Caco-2 (cell line): ENCODE data around the gene ANKRD13D. TPM values are rescaled to one million over a fixed set of nuclear protein-coding genes. Genes with fewer than 3 reads are reported as not detected.
A peak's percentile ranks its signal among the peaks of the same experiment; 100 is the strongest.

Experiments
- BruUV-seq: library from RNA; stranded (reverse); fragments of 400-500 nt; replicated peaks from 2 replicates; lab custom pipeline; 2021; lab: Mats Ljungman, UMichigan
- CTCF ChIA-PET: fragments of 300-600 bp; sonication (Branson Sonifier 250); formaldehyde crosslinking; loops from one replicate; lab custom pipeline; 2022; ENCODE audit warnings: antibody characterized with exemption; lab: Charles Lee
- POLR2A ChIA-PET: fragments of 300-600 bp; sonication (Branson Sonifier 250); formaldehyde crosslinking; loops from one replicate; lab custom pipeline; 2022; ENCODE audit warnings: antibody characterized with exemption; lab: Charles Lee
- DNase-seq, 2 experiments: peaks; one replicate each; pipeline versions ENCODE4 v3.0.0 to v3.0.0-alpha.2; 2020 to 2022
- H3K27me3 ChIP-seq: replicated peaks from 2 replicates; pipeline ENCODE4 v1.6.0; 2011; ENCODE audit warnings: low read length; ENCODE audit not compliant: control insufficient read depth, insufficient read depth
- H3K36me3 ChIP-seq: 2 replicates; pipeline ENCODE4 v1.5.1; 2011; ENCODE audit warnings: low read length; ENCODE audit not compliant: control insufficient read depth, insufficient read depth
- H3K4me1 ChIP-seq: fragments of 250-450 bp; sonication (Bioruptor Pico); 2 replicates; pipeline ENCODE4 v1.5.1; 2020; ENCODE audit warnings: mild to moderate bottlenecking
- H3K4me3 ChIP-seq: 2 replicates; pipeline ENCODE4 v1.5.1; 2011; ENCODE audit warnings: low read depth, mild to moderate bottlenecking, control low read depth, low read length
- H3K9me3 ChIP-seq: fragments of 250-450 bp; sonication (Bioruptor Pico); 2 replicates; pipeline ENCODE4 v1.5.1; 2020; ENCODE audit warnings: mild to moderate bottlenecking, moderate library complexity
- H3K27ac Mint-ChIP-seq: one replicate; pipeline ENCODE4 v1.8.0; 2022; ENCODE audit warnings: mixed read lengths; ENCODE audit not compliant: unreplicated experiment
- H3K27me3 Mint-ChIP-seq: one replicate; pipeline ENCODE4 v1.8.0; 2022; ENCODE audit warnings: mixed read lengths; ENCODE audit not compliant: insufficient read depth, unreplicated experiment
- H3K36me3 Mint-ChIP-seq: one replicate; pipeline ENCODE4 v1.8.0; 2022; ENCODE audit warnings: mild to moderate bottlenecking, mixed read lengths; ENCODE audit not compliant: insufficient read depth, unreplicated experiment
- H3K4me1 Mint-ChIP-seq: one replicate; pipeline ENCODE4 v1.8.0; 2022; ENCODE audit warnings: low read depth, mixed read lengths; ENCODE audit not compliant: unreplicated experiment
- H3K4me3 Mint-ChIP-seq: one replicate; pipeline ENCODE4 v1.8.0; 2022; ENCODE audit warnings: mild to moderate bottlenecking, moderate library complexity, mixed read lengths; ENCODE audit not compliant: unreplicated experiment
- H3K9me3 Mint-ChIP-seq: one replicate; pipeline ENCODE4 v1.8.0; 2022; ENCODE audit warnings: mixed read lengths; ENCODE audit not compliant: unreplicated experiment
- intact Hi-C: fragments of 100-400 bp; cut with micrococcal nuclease; formaldehyde crosslinking; loops from one replicate; pipeline ENCODE4 v1.10.0; 2022; ENCODE audit not compliant: unreplicated experiment
- total RNA-seq: library from RNA; stranded (reverse); gene quantifications from 2 replicates; pipeline ENCODE4 v1.2.3, GENCODE V29; 2022
- TF ChIP-seq, protein P1 (sequence below), 2 experiments: fragments of 200-600 bp in 1 of 2; IDR thresholded peaks; 1 replicate in 1 of 2; 2 replicates in 1 of 2; pipeline versions ENCODE4 v1.5.1 to v1.8.0; 2011 to 2022; ENCODE audit warnings: antibody characterized with exemption in 1 of 2, control low read depth in 1 of 2, inconsistent platforms in 1 of 2, low read depth in 1 of 2, low read length in 1 of 2, mild to moderate bottlenecking in 1 of 2, moderate library complexity in 1 of 2; ENCODE audit not compliant: insufficient read depth in 1 of 2, severe bottlenecking in 1 of 2, unreplicated experiment in 1 of 2

ANKRD13D gene
- total RNA-seq, 1 experiment from 2014 or later, result 88.6 TPM

DNA sequence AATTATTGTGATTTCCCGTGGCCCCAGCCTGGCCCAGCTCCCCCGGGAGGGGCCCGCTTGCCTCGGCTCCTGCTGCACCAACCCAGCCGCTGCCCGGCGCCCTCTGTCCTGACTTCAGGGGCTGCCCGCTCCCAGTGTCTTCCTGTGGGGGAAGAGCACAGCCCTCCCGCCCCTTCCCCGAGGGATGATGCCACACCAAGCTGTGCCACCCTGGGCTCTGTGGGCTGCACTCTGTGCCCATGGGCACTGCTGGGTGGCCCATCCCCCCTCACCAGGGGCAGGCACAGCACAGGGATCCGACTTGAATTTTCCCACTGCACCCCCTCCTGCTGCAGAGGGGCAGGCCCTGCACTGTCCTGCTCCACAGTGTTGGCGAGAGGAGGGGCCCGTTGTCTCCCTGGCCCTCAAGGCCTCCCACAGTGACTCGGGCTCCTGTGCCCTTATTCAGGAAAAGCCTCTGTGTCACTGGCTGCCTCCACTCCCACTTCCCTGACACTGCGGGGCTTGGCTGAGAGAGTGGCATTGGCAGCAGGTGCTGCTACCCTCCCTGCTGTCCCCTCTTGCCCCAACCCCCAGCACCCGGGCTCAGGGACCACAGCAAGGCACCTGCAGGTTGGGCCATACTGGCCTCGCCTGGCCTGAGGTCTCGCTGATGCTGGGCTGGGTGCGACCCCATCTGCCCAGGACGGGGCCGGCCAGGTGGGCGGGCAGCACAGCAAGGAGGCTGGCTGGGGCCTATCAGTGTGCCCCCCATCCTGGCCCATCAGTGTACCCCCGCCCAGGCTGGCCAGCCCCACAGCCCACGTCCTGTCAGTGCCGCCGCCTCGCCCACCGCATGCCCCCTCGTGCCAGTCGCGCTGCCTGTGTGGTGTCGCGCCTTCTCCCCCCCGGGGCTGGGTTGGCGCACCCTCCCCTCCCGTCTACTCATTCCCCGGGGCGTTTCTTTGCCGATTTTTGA is 3.3 kb upstream of the ANKRD13D start:
- BruUV-seq, result TSS peak; percentile 5
- Histone ChIP-seq H3K36me3 (peaks cover 12% of the 10 kb centered on the region), H3K9me3 (no peaks in the 10 kb centered on the region), H3K4me3 (no peak overlapping the region), H3K4me1 (peaks cover 20% of the 10 kb centered on the region), H3K27me3 (no peaks in the 10 kb centered on the region)
- H3K27me3 Mint-ChIP-seq, result no peaks in the 10 kb centered on the region
- H3K9me3 Mint-ChIP-seq, result no peaks in the 10 kb centered on the region
- TF ChIP-seq, protein P1, sequence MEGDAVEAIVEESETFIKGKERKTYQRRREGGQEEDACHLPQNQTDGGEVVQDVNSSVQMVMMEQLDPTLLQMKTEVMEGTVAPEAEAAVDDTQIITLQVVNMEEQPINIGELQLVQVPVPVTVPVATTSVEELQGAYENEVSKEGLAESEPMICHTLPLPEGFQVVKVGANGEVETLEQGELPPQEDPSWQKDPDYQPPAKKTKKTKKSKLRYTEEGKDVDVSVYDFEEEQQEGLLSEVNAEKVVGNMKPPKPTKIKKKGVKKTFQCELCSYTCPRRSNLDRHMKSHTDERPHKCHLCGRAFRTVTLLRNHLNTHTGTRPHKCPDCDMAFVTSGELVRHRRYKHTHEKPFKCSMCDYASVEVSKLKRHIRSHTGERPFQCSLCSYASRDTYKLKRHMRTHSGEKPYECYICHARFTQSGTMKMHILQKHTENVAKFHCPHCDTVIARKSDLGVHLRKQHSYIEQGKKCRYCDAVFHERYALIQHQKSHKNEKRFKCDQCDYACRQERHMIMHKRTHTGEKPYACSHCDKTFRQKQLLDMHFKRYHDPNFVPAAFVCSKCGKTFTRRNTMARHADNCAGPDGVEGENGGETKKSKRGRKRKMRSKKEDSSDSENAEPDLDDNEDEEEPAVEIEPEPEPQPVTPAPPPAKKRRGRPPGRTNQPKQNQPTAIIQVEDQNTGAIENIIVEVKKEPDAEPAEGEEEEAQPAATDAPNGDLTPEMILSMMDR (IDR thresholded peaks at IDR 0.05; ENCODE audit: insufficient read depth in 1 of 2, low read depth in 1 of 2, low read length in 1 of 2, severe bottlenecking in 1 of 2, unreplicated experiment in 1 of 2), result no peak
- ChIA-PET CTCF (no interaction called here), POLR2A (interaction anchor here (0.5 kb wide), 1 partner anchor 87 kb away, joined by 27 read pairs; the partner anchor contains the start of gene CLCF1)
- H3K4me1 Mint-ChIP-seq, result peaks cover 20% of the 10 kb centered on the region
- intact Hi-C loops, result no loop called here
- H3K4me3 Mint-ChIP-seq, result no peak overlapping the region
- peaks cover 90% of the 10 kb centered on the region for H3K36me3 Mint-ChIP-seq
- DNase-seq, result no peak
- no peak overlapping the region for H3K27ac Mint-ChIP-seq

DNA sequence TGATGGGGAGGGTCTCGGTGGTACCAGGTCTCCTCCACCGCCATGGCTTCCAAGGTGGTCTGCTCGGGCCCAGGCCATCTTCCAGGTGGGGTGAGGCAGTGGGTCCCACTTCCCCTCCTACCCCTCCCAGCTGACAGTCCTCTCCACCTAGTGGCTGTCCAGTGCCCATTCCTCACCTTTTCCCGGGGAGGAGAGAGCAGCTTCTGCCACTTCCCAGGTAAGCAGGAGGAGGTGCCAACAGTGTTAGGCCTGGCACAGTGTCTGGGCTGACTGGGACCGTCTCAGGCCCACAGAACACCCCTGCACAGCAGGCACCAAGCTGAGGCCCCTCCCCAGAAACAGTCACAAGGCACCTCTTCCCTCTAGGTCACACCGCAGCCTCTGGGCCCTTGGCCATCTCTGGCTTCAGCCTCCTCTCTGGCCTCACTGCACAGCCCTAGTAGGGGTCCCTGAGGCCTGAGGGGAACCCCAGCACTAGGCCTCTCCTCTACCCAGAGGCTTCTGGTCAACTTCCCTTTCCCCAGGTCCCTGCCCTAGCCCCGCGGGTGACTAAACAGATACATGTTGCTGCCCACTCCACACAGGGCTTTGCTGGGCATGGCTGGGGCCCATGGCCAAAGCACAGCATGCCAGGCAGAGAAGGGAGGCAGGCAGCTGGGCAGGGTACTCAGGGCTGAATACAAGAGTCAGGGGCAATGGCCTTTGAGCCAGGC is 2.3 kb upstream of the ANKRD13D start:
- POLR2A ChIA-PET, result no interaction called here
- peak overlapping the region; percentile 90 for H3K27ac Mint-ChIP-seq
- peaks cover 84% of the 10 kb centered on the region for H3K36me3 Mint-ChIP-seq
- Histone ChIP-seq H3K27me3 (no peaks in the 10 kb centered on the region), H3K36me3 (peaks cover 14% of the 10 kb centered on the region), H3K4me1 (peaks cover 20% of the 10 kb centered on the region), H3K4me3 (no peak overlapping the region), H3K9me3 (no peaks in the 10 kb centered on the region)
- CTCF ChIA-PET, result no interaction called here
- peaks cover 20% of the 10 kb centered on the region for H3K4me1 Mint-ChIP-seq
- BruUV-seq, result no TSS peak
- no peak for DNase-seq
- peak overlapping the region; percentile 99 for H3K4me3 Mint-ChIP-seq
- no peaks in the 10 kb centered on the region for H3K9me3 Mint-ChIP-seq
- intact Hi-C loops, result no loop called here
- TF ChIP-seq, protein P1 (IDR thresholded peaks at IDR 0.05; ENCODE audit: insufficient read depth in 1 of 2, low read depth in 1 of 2, low read length in 1 of 2, severe bottlenecking in 1 of 2, unreplicated experiment in 1 of 2), result peak in 1 of 2 experiments; percentile 13
- H3K27me3 Mint-ChIP-seq, result no peaks in the 10 kb centered on the region
